Gastroesophageal sphincter (tissue), 4 donors: ENCODE measurements around the gene ATXN7. TPM values are rescaled to one million over a fixed set of nuclear protein-coding genes. Genes with fewer than 3 reads are reported as not detected.
A peak's percentile ranks its signal among the peaks of the same experiment; 100 is the strongest.

Source experiments
- ATAC-seq: fragments of 150-250 bp; one replicate; pipeline ENCODE4 v1.9.1; 2016; ENCODE audit warnings: mild to moderate bottlenecking, moderate library complexity
- H3K27ac ChIP-seq, 4 donors: fragments of 200-600 bp; sonication (generic) in 3 of 4; 1 replicate in 3 of 4; 2 replicates in 1 of 4; pipeline ENCODE4 v1.5.1; 2016 to 2019
- H3K27me3 ChIP-seq: fragments of 200-600 bp; sonication (generic); one replicate; pipeline ENCODE4 v1.5.1; 2019
- H3K36me3 ChIP-seq, 2 donors: fragments of 200-600 bp; sonication (generic); one replicate each; pipeline ENCODE4 v1.5.1; 2019; ENCODE audit warnings: control low read depth in 1 of 2
- H3K4me1 ChIP-seq, 3 donors: fragments of 200-600 bp; sonication (generic); 1 replicate in 2 of 3; 2 replicates in 1 of 3; pipeline ENCODE4 v1.5.1; 2016 to 2019; ENCODE audit warnings: control low read depth in 2 of 3
- H3K4me3 ChIP-seq, 2 donors: fragments of 200-600 bp; sonication (generic); one replicate each; pipeline ENCODE4 v1.5.1; 2019; ENCODE audit warnings: mild to moderate bottlenecking in 1 of 2, moderate library complexity in 1 of 2
- H3K9me3 ChIP-seq, 3 donors: fragments of 200-600 bp; sonication (generic); one replicate each; pipeline ENCODE4 v1.5.1; 2017 to 2019; ENCODE audit warnings: control low read depth in 2 of 3
- CTCF ChIP-seq, 4 experiments: fragments of 200-600 bp in 2 of 4; fragments of 450-650 bp in 2 of 4; sonication (generic) in 1 of 4; IDR thresholded peaks; one replicate each; pipeline ENCODE4 v1.5.1; 2017 to 2019; ENCODE audit warnings: antibody characterized with exemption in 4 of 4, mild to moderate bottlenecking in 2 of 4, moderate library complexity in 2 of 4
- EP300 ChIP-seq: sonication (generic); formaldehyde crosslinking; IDR thresholded peaks from one replicate; pipeline ENCODE4 v1.6.1; 2017; ENCODE audit warnings: antibody characterized with exemption, mild to moderate bottlenecking
- POLR2A ChIP-seq, 2 donors: fragments of 450-650 bp; IDR thresholded peaks; one replicate each; pipeline ENCODE4 v1.6.1; 2017; ENCODE audit warnings: antibody characterized with exemption in 2 of 2, mild to moderate bottlenecking in 2 of 2, moderate library complexity in 1 of 2
- POLR2AphosphoS5 ChIP-seq: sonication (generic); formaldehyde crosslinking; IDR thresholded peaks from one replicate; pipeline ENCODE4 v1.6.1; 2017; ENCODE audit warnings: antibody characterized with exemption
- WGBS, 2 donors: methylation state at CpG; one replicate each; pipeline ENCODE4 v1.1.5; 2018; ENCODE audit warnings: low coverage in 1 of 2; 5-methylcytosine and 5-hydroxymethylcytosine counted together
- total RNA-seq, 4 donors: library from RNA; depleted of rRNA; stranded (reverse); fragments of >200 nt; gene quantifications; one replicate each; pipeline ENCODE4 v1.1.0, GENCODE V29; 2016

The ATXN7 gene
- total RNA-seq, 4 donors from 2014 or later = 15.5 to 36.3 (median 19.8) TPM

- H3K4me3 ChIP-seq = no peak overlapping the region
- peaks cover 0 to 38% of the 10 kb centered on the region in 2 donors for H3K36me3 ChIP-seq
- H3K9me3 ChIP-seq = no peaks in the 10 kb centered on the region
- 96 to 97% methylated on average over 4 to 5 of the region's 5 CpGs for WGBS, 2 donors
- ATAC-seq = no peak
- H3K4me1 ChIP-seq = peaks cover 0 to 19% (median 4%) of the 10 kb centered on the region in 3 donors
- TF ChIP-seq EP300 (no peak), CTCF (IDR thresholded peaks at IDR 0.05) (no peak), POLR2A (IDR thresholded peaks at IDR 0.05) (no peak), POLR2AphosphoS5 (no peak)
- H3K27ac ChIP-seq = no peak overlapping the region
- no peaks in the 10 kb centered on the region for H3K27me3 ChIP-seq
Measured at GRCh38 chr3:63900010-63900409, 36.3 kb downstream of the ATXN7 start.

GRCh38 chr3:63900459-63900858 lies 36.8 kb downstream of the ATXN7 start:
- no peak for ATAC-seq
- no peak for TF ChIP-seq POLR2AphosphoS5
- TF ChIP-seq EP300 = no peak
- no peak for TF ChIP-seq POLR2A (IDR thresholded peaks at IDR 0.05)
- no peak for TF ChIP-seq CTCF (IDR thresholded peaks at IDR 0.05)
- Histone ChIP-seq H3K4me3 (no peak overlapping the region), H3K9me3 (no peaks in the 10 kb centered on the region), H3K36me3 (peaks cover 0 to 43% of the 10 kb centered on the region in 2 donors), H3K27ac (no peak overlapping the region), H3K27me3 (no peaks in the 10 kb centered on the region), H3K4me1 (peaks cover 0 to 15% (median 4%) of the 10 kb centered on the region in 3 donors)
- 35% methylated on average over 2 of the region's 2 CpGs; no CpG with 5 or more reads in 1 of the 2 donors for WGBS, 2 donors

- TF ChIP-seq CTCF (IDR thresholded peaks at IDR 0.05) = no peak
- TF ChIP-seq POLR2A (IDR thresholded peaks at IDR 0.05) = no peak
- Histone ChIP-seq H3K27ac (no peak overlapping the region), H3K4me3 (no peak overlapping the region), H3K36me3 (peaks cover 0 to 18% of the 10 kb centered on the region in 2 donors), H3K4me1 (peaks cover 0 to 5% (median 0%) of the 10 kb centered on the region in 3 donors), H3K9me3 (no peaks in the 10 kb centered on the region), H3K27me3 (no peaks in the 10 kb centered on the region)
- 80 to 90% methylated on average over 3 to 4 of the region's 4 CpGs for WGBS, 2 donors
- ATAC-seq = no peak
Measured at GRCh38 chr3:63905731-63906620, 42.3 kb downstream of the ATXN7 start.

DNA sequence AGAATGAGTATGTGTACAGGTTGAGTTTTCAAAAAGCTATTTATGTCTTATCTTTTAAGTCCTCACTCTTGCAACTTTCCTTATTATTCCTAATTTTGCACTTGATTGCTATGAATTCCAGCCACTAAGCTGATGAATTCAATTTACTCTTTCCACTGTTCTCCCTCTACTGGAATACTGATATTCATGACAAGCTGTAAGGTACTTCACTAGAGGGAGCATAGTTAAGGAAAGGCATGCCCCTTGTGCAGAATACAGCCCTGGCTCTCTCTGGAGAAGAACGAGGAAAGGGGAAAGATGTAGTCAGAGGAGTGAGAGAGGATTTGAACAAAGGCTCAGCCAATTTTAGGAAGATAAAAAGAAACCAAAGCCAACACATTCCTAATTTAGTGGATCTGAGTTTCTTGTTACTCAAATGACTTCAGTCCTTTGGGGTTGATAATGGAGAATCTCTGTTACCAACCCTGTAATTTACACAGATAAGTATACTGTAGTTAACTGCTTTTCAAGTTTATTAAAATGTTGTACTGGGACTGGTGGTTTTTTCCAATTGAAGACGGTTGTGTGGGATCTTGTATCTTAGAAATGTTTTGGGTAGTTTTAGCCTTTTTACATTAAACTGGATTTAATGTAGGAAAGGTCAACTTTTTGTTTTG lies 44.5 kb downstream of the ATXN7 start:
- Histone ChIP-seq H3K4me3 (no peak overlapping the region), H3K27me3 (no peaks in the 10 kb centered on the region), H3K27ac (no peak overlapping the region), H3K9me3 (no peaks in the 10 kb centered on the region), H3K4me1 (peaks cover 0 to 14% (median 0%) of the 10 kb centered on the region in 3 donors), H3K36me3 (peaks cover 0 to 11% of the 10 kb centered on the region in 2 donors)
- TF ChIP-seq POLR2A (IDR thresholded peaks at IDR 0.05) (no peak), CTCF (IDR thresholded peaks at IDR 0.05) (peak in 2 of 4 experiments; percentile 13 to 32), EP300 (no peak)
- WGBS, 2 donors = 35 to 38% methylated on average over 2 of the region's 2 CpGs
- ATAC-seq = no peak
